IPS-20b (cell line): ENCODE results near the gene SFN.
"Not testable (repeated sequence)": the region's sequence is repeated elsewhere in the genome, so short reads cannot be mapped to it uniquely, and the experiment has no call there.

Source experiments
- H3K27ac ChIP-seq: one replicate; pipeline ENCODE4 v1.5.1; 2013; ENCODE audit warnings: low read length
- H3K27me3 ChIP-seq: 2 replicates; pipeline ENCODE4 v1.6.1; 2013; ENCODE audit warnings: mild to moderate bottlenecking, low read length, inconsistent platforms; ENCODE audit not compliant: insufficient read depth
- H3K36me3 ChIP-seq: 2 replicates; pipeline ENCODE4 v1.6.1; 2013; ENCODE audit warnings: low read depth, mild to moderate bottlenecking, inconsistent platforms, low read length, moderate library complexity; ENCODE audit not compliant: insufficient read depth
- H3K4me1 ChIP-seq: 2 replicates; pipeline ENCODE4 v1.6.1; 2013; ENCODE audit warnings: mild to moderate bottlenecking, control low read depth, inconsistent platforms, low read length, moderate library complexity; ENCODE audit not compliant: insufficient read depth
- H3K4me3 ChIP-seq: 2 replicates; pipeline ENCODE4 v1.5.1; 2013; ENCODE audit warnings: mild to moderate bottlenecking, low read length, inconsistent platforms
- H3K9ac ChIP-seq: 2 replicates; pipeline ENCODE4 v1.6.1; 2013; ENCODE audit warnings: low read depth, mild to moderate bottlenecking, inconsistent platforms, low read length, moderate library complexity
- H3K9me3 ChIP-seq: 2 replicates; pipeline ENCODE4 v1.6.1; 2013; ENCODE audit warnings: mild to moderate bottlenecking, low read depth, low read length, inconsistent platforms; ENCODE audit not compliant: insufficient read depth

The SFN gene

GRCh38 chr1:26857473-26858060 lies 5.4 kb upstream of the SFN start:
- no peak overlapping the region for H3K4me3 ChIP-seq
- no peak overlapping the region for H3K9ac ChIP-seq
- H3K4me1 ChIP-seq = no peaks in the 10 kb centered on the region; the same call in 1 of the 2 replicates
- no peak overlapping the region for H3K27ac ChIP-seq
- H3K9me3 ChIP-seq = no peaks in the 10 kb centered on the region
- H3K36me3 ChIP-seq = peaks cover 24% of the 10 kb centered on the region
- H3K27me3 ChIP-seq = no peaks in the 10 kb centered on the region

DNA sequence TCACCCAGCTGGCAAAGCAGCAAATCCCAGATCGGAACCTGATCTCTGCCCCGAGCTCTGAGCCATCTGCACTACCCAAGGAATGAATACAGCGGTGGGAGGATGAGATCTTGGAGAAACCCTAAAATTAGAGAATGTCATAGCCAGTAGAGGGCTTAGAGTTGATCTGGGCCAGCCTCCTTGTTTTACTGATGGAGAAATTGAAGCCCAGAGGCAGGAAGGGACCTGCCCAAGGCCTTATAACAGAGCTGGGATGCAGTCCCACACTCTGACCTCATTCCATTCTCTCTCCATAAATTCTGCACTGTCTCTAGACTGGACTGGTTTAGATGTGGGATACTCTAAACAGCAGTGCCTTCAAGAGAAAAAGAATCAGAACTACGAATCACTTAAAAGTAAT lies 4.8 kb upstream of the SFN start:
- H3K27me3 ChIP-seq = peaks cover 2% of the 10 kb centered on the region
- H3K4me1 ChIP-seq = peaks cover 2% of the 10 kb centered on the region; the same call in 1 of the 2 replicates
- H3K36me3 ChIP-seq = peaks cover 18% of the 10 kb centered on the region
- no peak overlapping the region for H3K4me3 ChIP-seq
- no peak overlapping the region for H3K9ac ChIP-seq
- no peak overlapping the region for H3K27ac ChIP-seq
- H3K9me3 ChIP-seq = no peaks in the 10 kb centered on the region

DNA sequence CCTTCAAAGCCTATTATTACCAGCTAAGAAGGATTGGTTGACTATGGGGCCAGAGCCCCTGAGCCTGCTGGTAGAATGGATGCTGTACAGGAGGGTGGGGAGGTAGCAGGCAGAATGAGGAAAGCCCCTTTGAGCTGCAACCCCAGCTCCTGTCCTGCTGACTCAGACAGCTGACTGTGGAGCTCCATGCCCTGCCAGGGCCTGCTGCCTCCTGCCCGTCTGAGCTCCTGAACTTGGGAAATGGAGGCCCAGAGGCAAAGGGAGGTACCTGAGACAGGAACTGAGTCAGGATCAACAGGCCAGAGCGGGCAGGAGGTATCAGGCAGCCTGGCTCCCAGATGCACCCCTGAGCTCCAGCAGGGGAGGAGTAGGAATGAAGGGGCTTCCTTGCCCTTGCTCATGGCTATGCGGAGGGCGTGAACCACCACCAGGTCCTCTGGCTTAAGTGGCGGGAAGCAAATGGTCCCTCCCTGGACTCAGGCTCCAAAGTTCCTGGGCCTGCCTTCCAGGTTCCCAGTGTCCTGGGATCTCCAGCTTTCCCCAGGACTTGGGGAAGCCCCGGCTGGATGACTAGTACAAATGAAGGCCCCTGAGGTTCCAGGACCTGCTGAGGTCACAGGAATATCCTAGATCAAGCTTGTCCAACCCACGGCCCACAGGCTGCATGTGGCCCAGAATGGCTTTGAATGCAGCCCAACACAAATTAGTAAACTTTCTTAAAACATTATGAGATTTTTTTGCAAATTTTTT lies 3.9 kb upstream of the SFN start:
- H3K36me3 ChIP-seq = peaks cover 9% of the 10 kb centered on the region; the same call in 1 of the 2 replicates
- no peaks in the 10 kb centered on the region for H3K9me3 ChIP-seq
- no peak overlapping the region for H3K4me3 ChIP-seq
- H3K27me3 ChIP-seq = peaks cover 11% of the 10 kb centered on the region
- H3K4me1 ChIP-seq = peaks cover 2% of the 10 kb centered on the region; the same call in 1 of the 2 replicates
- H3K9ac ChIP-seq = no peak overlapping the region
- H3K27ac ChIP-seq = no peak overlapping the region

DNA sequence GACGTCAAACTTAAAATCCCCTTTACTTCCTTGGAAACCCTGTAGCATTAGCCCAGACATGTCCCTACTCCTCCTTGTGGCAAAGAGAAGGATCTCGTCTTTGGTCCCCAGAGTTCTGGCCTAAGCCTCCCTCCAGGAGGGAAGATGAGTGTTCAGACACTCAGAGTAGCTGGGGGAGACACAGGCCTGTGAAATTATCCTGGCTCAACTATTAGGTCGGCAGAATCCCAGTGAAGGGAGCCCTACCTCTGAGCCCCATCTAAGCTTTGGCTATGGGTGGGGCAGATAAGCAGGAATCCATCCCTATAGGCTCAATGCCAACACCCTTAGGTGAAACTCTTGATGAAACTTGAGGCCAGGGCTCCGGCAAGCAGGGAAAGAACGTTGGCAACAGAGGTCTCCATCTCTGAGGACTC lies 1.7 kb upstream of the SFN start:
- Histone ChIP-seq H3K36me3 (no peaks in the 10 kb centered on the region), H3K4me1 (peaks cover 2% of the 10 kb centered on the region; the same call in 1 of the 2 replicates), H3K9ac (no peak overlapping the region), H3K4me3 (no peak overlapping the region), H3K27me3 (peaks cover 17% of the 10 kb centered on the region), H3K9me3 (no peaks in the 10 kb centered on the region), H3K27ac (no peak overlapping the region)

GRCh38 chr1:26861889-26862378 lies 1.0 kb upstream of the SFN start:
- Histone ChIP-seq H3K9ac (no peak overlapping the region), H3K9me3 (no peaks in the 10 kb centered on the region), H3K36me3 (no peaks in the 10 kb centered on the region), H3K4me3 (no peak overlapping the region), H3K4me1 (peaks cover 2% of the 10 kb centered on the region; the same call in 1 of the 2 replicates), H3K27ac (no peak overlapping the region), H3K27me3 (peaks cover 17% of the 10 kb centered on the region)

DNA sequence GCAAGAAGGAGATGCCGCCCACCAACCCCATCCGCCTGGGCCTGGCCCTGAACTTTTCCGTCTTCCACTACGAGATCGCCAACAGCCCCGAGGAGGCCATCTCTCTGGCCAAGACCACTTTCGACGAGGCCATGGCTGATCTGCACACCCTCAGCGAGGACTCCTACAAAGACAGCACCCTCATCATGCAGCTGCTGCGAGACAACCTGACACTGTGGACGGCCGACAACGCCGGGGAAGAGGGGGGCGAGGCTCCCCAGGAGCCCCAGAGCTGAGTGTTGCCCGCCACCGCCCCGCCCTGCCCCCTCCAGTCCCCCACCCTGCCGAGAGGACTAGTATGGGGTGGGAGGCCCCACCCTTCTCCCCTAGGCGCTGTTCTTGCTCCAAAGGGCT lies 732 bp downstream of the SFN start:
- Histone ChIP-seq H3K4me1 (peaks cover 2% of the 10 kb centered on the region; the same call in 1 of the 2 replicates), H3K9me3 (no peaks in the 10 kb centered on the region), H3K27ac (no peak overlapping the region), H3K36me3 (no peaks in the 10 kb centered on the region), H3K27me3 (peaks cover 17% of the 10 kb centered on the region), H3K9ac (no peak overlapping the region), H3K4me3 (no peak overlapping the region)

DNA sequence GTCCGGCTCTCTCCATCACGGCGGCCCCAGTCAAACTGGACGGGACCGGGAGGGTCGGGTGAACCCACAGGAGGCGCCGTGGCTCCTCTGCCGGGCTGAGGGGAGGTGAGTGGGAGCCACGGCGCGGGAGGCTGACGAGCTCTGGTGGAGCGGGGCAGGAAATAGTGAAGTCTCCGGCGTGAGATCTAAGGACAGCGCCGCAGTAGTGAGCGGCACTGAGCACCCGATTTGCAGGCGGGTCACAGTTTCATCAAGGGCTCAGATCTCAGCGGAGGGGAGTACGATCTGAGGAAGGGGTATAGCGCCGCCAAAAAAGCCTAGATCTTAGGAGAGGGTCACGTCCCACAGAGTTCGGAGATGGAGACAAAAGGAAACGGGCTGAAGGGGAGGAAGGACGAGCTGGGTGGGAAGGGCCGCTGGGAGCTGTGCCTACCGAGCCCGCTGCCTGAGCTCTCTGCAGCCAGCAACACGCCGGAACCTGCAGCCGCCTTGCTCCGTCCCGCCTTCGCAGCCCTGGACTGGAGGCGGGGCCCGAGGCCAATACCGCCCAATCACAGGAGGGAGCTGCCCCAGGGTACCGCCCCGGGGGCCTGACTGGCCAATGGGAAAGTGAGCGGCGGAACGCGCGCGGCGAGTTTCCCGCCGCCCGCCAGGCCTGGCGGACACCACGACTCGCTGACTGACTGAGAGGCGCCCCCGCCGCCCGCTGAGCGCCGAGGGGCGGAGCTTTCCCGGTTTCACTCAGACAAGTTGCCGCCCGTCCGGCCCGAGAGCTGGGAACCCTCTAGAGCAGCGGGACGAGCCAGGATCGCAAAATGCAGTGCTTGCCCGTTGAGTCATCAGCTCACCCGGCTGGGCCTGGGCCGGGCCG lies 1.9 kb downstream of the SFN start:
- Histone ChIP-seq H3K4me3 (peak overlapping the region; percentile 84), H3K4me1 (peaks cover 2% of the 10 kb centered on the region; the same call in 1 of the 2 replicates), H3K27me3 (peaks cover 17% of the 10 kb centered on the region), H3K27ac (no peak overlapping the region), H3K36me3 (no peaks in the 10 kb centered on the region), H3K9me3 (no peaks in the 10 kb centered on the region), H3K9ac (peak overlapping the region; percentile 84)

GRCh38 chr1:26873097-26873496 lies 10.1 kb downstream of the SFN start:
- not testable (repeated sequence) for H3K9ac ChIP-seq, H3K27ac ChIP-seq, H3K4me1 ChIP-seq, H3K9me3 ChIP-seq, H3K4me3 ChIP-seq, H3K27me3 ChIP-seq
- H3K36me3 ChIP-seq = peaks cover 11% of the 10 kb centered on the region; the same call in 1 of the 2 replicates

DNA sequence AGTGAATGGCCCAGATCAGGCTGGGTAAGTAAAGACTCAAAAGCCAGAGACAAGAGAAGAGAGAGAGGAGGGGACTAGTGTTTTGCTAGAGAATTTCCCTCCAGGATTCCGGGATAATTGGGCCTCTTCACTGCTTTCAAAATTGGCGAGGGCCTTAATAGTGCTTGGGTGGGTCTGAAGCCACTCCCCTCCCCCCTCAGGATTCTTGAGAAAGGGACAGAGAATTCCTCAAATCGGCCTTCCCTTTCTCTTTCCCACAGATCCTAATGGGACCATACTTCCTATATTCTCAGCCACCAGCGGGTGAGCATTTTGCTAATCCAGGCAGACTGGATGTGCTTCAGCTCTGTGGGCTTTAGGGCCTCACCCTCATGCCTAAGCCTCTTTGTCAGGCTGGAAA lies 11.9 kb downstream of the SFN start:
- Histone ChIP-seq H3K4me3 (no peak overlapping the region), H3K27ac (no peak overlapping the region), H3K9me3 (no peaks in the 10 kb centered on the region), H3K4me1 (peaks cover 9% of the 10 kb centered on the region; the same call in 1 of the 2 replicates), H3K36me3 (peaks cover 24% of the 10 kb centered on the region), H3K9ac (peak overlapping the region; percentile 17; the same call in 1 of the 2 replicates), H3K27me3 (no peaks in the 10 kb centered on the region)

- Histone ChIP-seq H3K4me3 (no peak overlapping the region), H3K4me1 (peaks cover 9% of the 10 kb centered on the region; the same call in 1 of the 2 replicates), H3K9ac (no peak overlapping the region), H3K27me3 (no peaks in the 10 kb centered on the region), H3K27ac (no peak overlapping the region), H3K36me3 (peaks cover 44% of the 10 kb centered on the region), H3K9me3 (no peaks in the 10 kb centered on the region)
Measured at GRCh38 chr1:26877326-26877725, 14.4 kb downstream of the SFN start.

- H3K4me1 ChIP-seq = peaks cover 7% of the 10 kb centered on the region; the same call in 1 of the 2 replicates
- H3K9ac ChIP-seq = no peak overlapping the region
- H3K36me3 ChIP-seq = peaks cover 69% of the 10 kb centered on the region
- H3K27me3 ChIP-seq = no peaks in the 10 kb centered on the region
- H3K4me3 ChIP-seq = no peak overlapping the region
- no peak overlapping the region for H3K27ac ChIP-seq
- no peaks in the 10 kb centered on the region for H3K9me3 ChIP-seq
Measured at GRCh38 chr1:26879793-26880192, 16.8 kb downstream of the SFN start.
